Loucy (cell line): Measurements from ENCODE around the gene TNFRSF8.

Source experiments
- CTCF ChIP-seq: fragments of 200-600 bp; sonication (generic); conservative IDR thresholded peaks from 2 replicates; pipeline ENCODE4 v1.5.1; 2014; ENCODE audit warnings: mild to moderate bottlenecking, antibody characterized with exemption, low read length
- EZH2phosphoT487 ChIP-seq: fragments of 200-600 bp; IDR thresholded peaks from 2 replicates; pipeline ENCODE4 v1.6.1; 2018; ENCODE audit warnings: antibody characterized with exemption, mild to moderate bottlenecking, moderate library complexity, borderline replicate concordance

DNA sequence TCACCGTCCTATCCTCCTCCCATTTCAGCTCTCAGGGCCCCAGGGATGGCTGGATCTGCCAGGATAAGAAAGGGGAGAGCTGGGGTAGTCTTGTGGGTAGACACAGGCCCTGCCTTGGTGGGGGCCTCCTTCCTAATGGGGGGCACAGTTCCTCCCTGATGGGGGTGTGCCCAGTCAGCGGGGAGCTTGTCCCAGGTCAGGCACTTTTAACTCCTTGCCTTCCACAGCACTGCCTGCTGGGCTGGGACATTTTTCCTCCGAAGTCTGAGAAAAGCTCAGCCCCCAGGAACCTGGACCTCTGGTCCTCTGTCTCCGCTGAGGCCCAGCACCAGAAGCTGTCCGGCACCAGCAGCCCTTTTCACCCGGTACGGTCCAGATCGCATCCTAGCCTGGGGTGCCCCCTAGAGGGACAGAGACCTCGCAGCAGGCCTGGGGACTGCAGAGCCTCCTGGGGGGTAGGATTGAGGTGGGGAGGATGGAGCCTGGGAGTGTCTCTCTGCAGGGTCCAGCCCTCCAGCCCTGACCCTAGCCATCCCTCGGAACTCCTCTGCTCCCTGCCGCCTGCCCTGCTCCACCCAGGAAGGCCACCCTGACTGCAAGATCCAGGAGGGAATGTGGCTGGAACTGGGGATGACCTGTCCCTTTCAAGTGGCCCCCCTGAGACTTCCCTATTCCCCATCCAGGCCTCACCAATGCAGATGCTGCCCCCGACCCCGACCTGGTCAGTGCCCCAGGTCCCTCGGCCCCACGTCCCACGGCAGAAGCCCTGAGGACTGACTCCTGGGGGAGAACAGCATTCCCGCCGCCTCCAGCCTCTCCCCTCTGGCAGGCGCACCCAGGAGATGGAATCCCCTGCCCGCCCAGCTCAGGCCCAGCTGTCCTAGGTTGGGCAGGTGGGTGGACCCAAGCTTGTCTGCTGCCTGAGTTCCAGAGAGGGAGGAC is 31.8 kb upstream of the TNFRSF8 start:
- TF ChIP-seq CTCF (peak; percentile 70), EZH2phosphoT487 (no peak)
